Endothelial cell of umbilical vein (primary cell): ENCODE data around the gene BLOC1S1. TPM values are rescaled to one million over a fixed set of nuclear protein-coding genes. Genes with fewer than 3 reads are reported as not detected.

Source experiments
- BruUV-seq: library from RNA; stranded (reverse); fragments of 400-500 nt; replicated peaks from 2 replicates; lab custom pipeline; 2021; lab: Mats Ljungman, UMichigan
- CTCF ChIA-PET: fragments of 300-600, 350-600 bp; sonication (Branson Sonifier 250); formaldehyde crosslinking; loops from one replicate; lab custom pipeline; 2021; ENCODE audit warnings: antibody characterized with exemption, inconsistent platforms; lab: Charles Lee
- POLR2A ChIA-PET: fragments of 300-600, 350-600 bp; sonication (Branson Sonifier 250); formaldehyde crosslinking; loops from one replicate; lab custom pipeline; 2021; ENCODE audit warnings: antibody characterized with exemption, inconsistent platforms; lab: Charles Lee
- DNase-seq: peaks from one replicate; pipeline ENCODE4 v3.0.0-alpha.2; 2011; ENCODE audit warnings: low read depth, low spot score
- FAIRE-seq: peaks from 2 replicates; lab custom pipeline; 2011; peaks lifted over from hg19 to GRCh38; lab: Jason Lieb, UNC
- H2AFZ ChIP-seq: 2 replicates; pipeline ENCODE4 v1.6.0; 2012; ENCODE audit warnings: low read depth, low read length, control low read depth, inconsistent platforms
- H3K27ac ChIP-seq: 2 replicates; pipeline ENCODE4 v1.5.1; 2011; ENCODE audit warnings: low read depth, mild to moderate bottlenecking, control low read depth, low read length, moderate library complexity; ENCODE audit not compliant: insufficient read depth
- H3K27me3 ChIP-seq, 2 experiments: 2 replicates each; pipeline versions ENCODE4 v1.6.0 to v1.6.1; 2011; ENCODE audit warnings: low read length in 2 of 2, mixed read lengths in 1 of 2; ENCODE audit not compliant: control insufficient read depth in 2 of 2, insufficient read depth in 2 of 2
- H3K36me3 ChIP-seq, 2 experiments: 2 replicates in 1 of 2; 3 replicates in 1 of 2; pipeline ENCODE4 v1.5.1; 2011; ENCODE audit warnings: low read length in 2 of 2, mild to moderate bottlenecking in 1 of 2, moderate library complexity in 1 of 2; ENCODE audit not compliant: control insufficient read depth in 2 of 2, insufficient read depth in 2 of 2; ENCODE audit errors: extremely low read depth in 1 of 2
- H3K4me1 ChIP-seq: 3 replicates; pipeline ENCODE4 v1.5.1; 2011; ENCODE audit warnings: mild to moderate bottlenecking, low read length; ENCODE audit not compliant: control insufficient read depth, insufficient read depth; ENCODE audit errors: extremely low read depth
- H3K4me2 ChIP-seq: 2 replicates; pipeline ENCODE4 v1.6.1; 2011; ENCODE audit warnings: low read length, control low read depth, mixed read lengths; ENCODE audit not compliant: insufficient read depth
- H3K4me3 ChIP-seq, 3 experiments: fragments of 200-600 bp in 1 of 3; sonication (generic), shearing (Covaris generic) in 1 of 3; replicated peaks in 1 of 3; 2 replicates each; pipeline ENCODE4 v1.5.1; 2011 to 2016; ENCODE audit warnings: control low read depth in 3 of 3, low read length in 3 of 3, mild to moderate bottlenecking in 2 of 3, inconsistent platforms in 1 of 3, low read depth in 1 of 3, moderate library complexity in 1 of 3; ENCODE audit not compliant: insufficient read depth in 1 of 3
- H3K79me2 ChIP-seq: 2 replicates; pipeline ENCODE4 v1.6.0; 2012; ENCODE audit warnings: low read length, inconsistent platforms; ENCODE audit not compliant: control insufficient read depth, insufficient read depth
- H3K9ac ChIP-seq: replicated peaks from 2 replicates; pipeline ENCODE3; 2011; ENCODE audit warnings: low read length, control low read depth; ENCODE audit not compliant: insufficient read depth; ENCODE audit errors: extremely low read depth
- H3K9me1 ChIP-seq: replicated peaks from 3 replicates; pipeline ENCODE4 v1.6.0; 2011; ENCODE audit warnings: mild to moderate bottlenecking, low read length; ENCODE audit not compliant: control insufficient read depth, insufficient read depth; ENCODE audit errors: extremely low read depth
- H3K9me3 ChIP-seq: replicated peaks from 2 replicates; pipeline ENCODE4 v1.5.1; 2012; ENCODE audit warnings: low read length, inconsistent platforms; ENCODE audit not compliant: control insufficient read depth, insufficient read depth
- H4K20me1 ChIP-seq: replicated peaks from 2 replicates; pipeline ENCODE3; 2011; ENCODE audit warnings: mild to moderate bottlenecking, low read length; ENCODE audit not compliant: control insufficient read depth, insufficient read depth; ENCODE audit errors: extremely low read depth
- EZH2 ChIP-seq: IDR thresholded peaks from 2 replicates; pipeline ENCODE4 v1.6.1; 2012; ENCODE audit warnings: borderline replicate concordance, low read depth, mild to moderate bottlenecking, moderate library complexity, low read length, inconsistent platforms; ENCODE audit not compliant: severe bottlenecking
- FOS ChIP-seq: IDR thresholded peaks from 2 replicates; pipeline ENCODE4 v1.6.1; 2011; ENCODE audit warnings: mild to moderate bottlenecking, low read length, moderate library complexity, borderline replicate concordance; ENCODE audit not compliant: insufficient read depth
- GATA2 ChIP-seq: IDR thresholded peaks from 2 replicates; pipeline ENCODE4 v1.7.0; 2011; ENCODE audit warnings: low read depth, mild to moderate bottlenecking, moderate library complexity, mixed read lengths, low read length; ENCODE audit not compliant: insufficient read length, insufficient read depth
- JUN ChIP-seq: IDR thresholded peaks from 2 replicates; pipeline ENCODE4 v1.6.1; 2011; ENCODE audit warnings: borderline replicate concordance, low read depth; ENCODE audit not compliant: insufficient read length, insufficient read depth
- MAX ChIP-seq: IDR thresholded peaks from 2 replicates; pipeline ENCODE4 v1.6.1; 2011; ENCODE audit not compliant: insufficient read depth, insufficient read length
- MYC ChIP-seq: IDR thresholded peaks from one replicate; pipeline ENCODE4 v1.6.1; 2011; ENCODE audit warnings: mild to moderate bottlenecking, low read depth, low read length
- POLR2A ChIP-seq: IDR thresholded peaks from 2 replicates; pipeline ENCODE4 v1.6.1; 2012; ENCODE audit warnings: low read depth, mild to moderate bottlenecking, control low read depth, low read length
- POLR2AphosphoS5 ChIP-seq: IDR thresholded peaks from 2 replicates; pipeline ENCODE4 v1.6.1; 2012; ENCODE audit warnings: low read depth, mild to moderate bottlenecking, control low read depth, low read length, moderate library complexity; ENCODE audit not compliant: insufficient read depth
- dilution Hi-C: fragments of 300-500 bp; cut with MboI; formaldehyde crosslinking; loops from one replicate; pipeline ENCODE4 v1.15.0; 2019; ENCODE audit warnings: low sequenced_read_pairs; ENCODE audit not compliant: extremely low pct_ligation_motif_present
- intact Hi-C: fragments of 100-400 bp; cut with micrococcal nuclease; formaldehyde crosslinking; loops from one replicate; pipeline ENCODE4 v1.10.0; 2022
- polyA plus RNA-seq, 4 experiments: library from polyadenylated mRNA; depleted of rRNA in 3 of 4; stranded (reverse) in 3 of 4; unstranded in 1 of 4; fragments of >200 nt; gene quantifications; 2 replicates each; pipeline versions ENCODE4 v1.2.1 to v1.2.3, GENCODE V29; 2011 to 2012; ENCODE audit warnings: missing spikeins in 1 of 4
- total RNA-seq: library from RNA; stranded (reverse); gene quantifications from 2 replicates; pipeline ENCODE4 v1.2.3, GENCODE V29; 2021
- TF ChIP-seq, protein P1 (sequence below), 2 donors: IDR thresholded peaks; 1 replicate in 1 of 2; 2 replicates in 1 of 2; pipeline ENCODE4 v1.5.1; 2011; ENCODE audit warnings: low read length in 2 of 2, mild to moderate bottlenecking in 2 of 2, moderate library complexity in 2 of 2, control low read depth in 1 of 2, inconsistent platforms in 1 of 2, low read depth in 1 of 2; ENCODE audit not compliant: insufficient read depth in 1 of 2; ENCODE audit errors: extremely low read depth in 1 of 2

Gene BLOC1S1
- total and polyA plus RNA-seq, 2 donors (not counting 3 experiments of a cell fraction or from before 2014, with no cell fraction given) = 84.1 to 192 TPM

DNA sequence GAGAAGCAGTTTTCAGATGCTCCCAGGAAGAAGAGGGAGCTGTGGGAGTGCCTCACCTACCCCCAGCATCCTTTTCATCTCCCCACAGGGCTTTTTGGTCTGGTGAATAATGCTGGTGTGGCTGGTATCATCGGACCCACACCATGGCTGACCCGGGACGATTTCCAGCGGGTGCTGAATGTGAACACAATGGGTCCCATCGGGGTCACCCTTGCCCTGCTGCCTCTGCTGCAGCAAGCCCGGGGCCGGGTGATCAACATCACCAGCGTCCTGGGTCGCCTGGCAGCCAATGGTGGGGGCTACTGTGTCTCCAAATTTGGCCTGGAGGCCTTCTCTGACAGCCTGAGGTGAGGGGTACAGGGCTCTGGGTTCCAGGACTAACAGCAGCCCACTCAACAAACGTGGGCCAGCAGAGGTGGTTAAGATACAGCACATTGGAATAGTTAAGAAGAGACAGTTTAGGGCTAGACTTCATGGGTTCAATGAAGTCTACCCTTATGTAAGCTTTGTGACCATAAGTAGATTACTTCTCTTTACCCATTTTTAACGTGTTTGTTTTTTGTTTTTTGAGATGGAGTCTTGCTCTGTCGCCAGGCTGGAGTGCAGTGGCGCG is 5.9 kb downstream of the BLOC1S1 start:
- Histone ChIP-seq H3K4me2 (no peak overlapping the region), H3K9ac (no peak overlapping the region), H3K79me2 (peaks cover 9% of the 10 kb centered on the region), H3K27ac (no peak overlapping the region), H3K9me1 (no peaks in the 10 kb centered on the region), H3K4me1 (peaks cover 22% of the 10 kb centered on the region), H4K20me1 (no peaks in the 10 kb centered on the region), H3K27me3 (no peaks in the 10 kb centered on the region), H3K4me3 (no peak overlapping the region), H3K9me3 (no peaks in the 10 kb centered on the region), H3K36me3 (peaks cover 12 to 21% of the 10 kb centered on the region in 2 experiments), H2AFZ (no peak overlapping the region)
- intact Hi-C loops = loop anchor here (1.0 to 5.0 kb wide), 3 partner anchors 65 to 534 kb away; no protein-coding TSS in a partner anchor
- DNase-seq (no peak), FAIRE-seq (no peak)
- ChIA-PET CTCF (interaction anchor here (0.6 to 11.1 kb wide), 19 partner anchors 8 to 533 kb away, joined by 3 to 151 read pairs (median 4); partner anchors contain the start of genes CD63 and ITGA7), POLR2A (no interaction called here)
- BruUV-seq = no TSS peak
- dilution Hi-C loops = no loop called here
- no peak for TF ChIP-seq MAX
- TF ChIP-seq, protein P1, sequence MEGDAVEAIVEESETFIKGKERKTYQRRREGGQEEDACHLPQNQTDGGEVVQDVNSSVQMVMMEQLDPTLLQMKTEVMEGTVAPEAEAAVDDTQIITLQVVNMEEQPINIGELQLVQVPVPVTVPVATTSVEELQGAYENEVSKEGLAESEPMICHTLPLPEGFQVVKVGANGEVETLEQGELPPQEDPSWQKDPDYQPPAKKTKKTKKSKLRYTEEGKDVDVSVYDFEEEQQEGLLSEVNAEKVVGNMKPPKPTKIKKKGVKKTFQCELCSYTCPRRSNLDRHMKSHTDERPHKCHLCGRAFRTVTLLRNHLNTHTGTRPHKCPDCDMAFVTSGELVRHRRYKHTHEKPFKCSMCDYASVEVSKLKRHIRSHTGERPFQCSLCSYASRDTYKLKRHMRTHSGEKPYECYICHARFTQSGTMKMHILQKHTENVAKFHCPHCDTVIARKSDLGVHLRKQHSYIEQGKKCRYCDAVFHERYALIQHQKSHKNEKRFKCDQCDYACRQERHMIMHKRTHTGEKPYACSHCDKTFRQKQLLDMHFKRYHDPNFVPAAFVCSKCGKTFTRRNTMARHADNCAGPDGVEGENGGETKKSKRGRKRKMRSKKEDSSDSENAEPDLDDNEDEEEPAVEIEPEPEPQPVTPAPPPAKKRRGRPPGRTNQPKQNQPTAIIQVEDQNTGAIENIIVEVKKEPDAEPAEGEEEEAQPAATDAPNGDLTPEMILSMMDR (IDR thresholded peaks at IDR 0.05; ENCODE audit: extremely low read depth in 1 of 2, insufficient read depth in 1 of 2, low read depth in 1 of 2, low read length in 2 of 2) = no peak
- TF ChIP-seq JUN = no peak
- no peak for TF ChIP-seq FOS
- TF ChIP-seq GATA2 = no peak
- no peak for TF ChIP-seq EZH2
- TF ChIP-seq POLR2A = no peak
- TF ChIP-seq MYC = no peak
- no peak for TF ChIP-seq POLR2AphosphoS5
